GM10266 (cell line): Measurements from ENCODE around the gene B3GALT4.
A peak's percentile ranks its signal among the peaks of the same experiment; 100 is the strongest.
"Not testable (repeated sequence)": the region's sequence is repeated elsewhere in the genome, so short reads cannot be mapped to it uniquely, and the experiment has no call there.

ENCODE experiments used
- DNase-seq: peaks from one replicate; pipeline ENCODE4 v3.0.0; 2012; ENCODE audit errors: extremely low spot score
- CTCF ChIP-seq: IDR thresholded peaks from 2 replicates; pipeline ENCODE4 v1.5.1; 2012; ENCODE audit warnings: mild to moderate bottlenecking, low read depth; ENCODE audit not compliant: control insufficient read depth, insufficient read depth; ENCODE audit errors: missing control alignments

The B3GALT4 gene

GRCh38 chr6:33278392-33278741, 1.4 kb downstream of the B3GALT4 start:
- no peak for DNase-seq
- TF ChIP-seq CTCF = no peak

- DNase-seq = no peak
- no peak for TF ChIP-seq CTCF
These were observed 1.9 kb downstream of the B3GALT4 start for GRCh38 chr6:33278810-33279209.

DNA sequence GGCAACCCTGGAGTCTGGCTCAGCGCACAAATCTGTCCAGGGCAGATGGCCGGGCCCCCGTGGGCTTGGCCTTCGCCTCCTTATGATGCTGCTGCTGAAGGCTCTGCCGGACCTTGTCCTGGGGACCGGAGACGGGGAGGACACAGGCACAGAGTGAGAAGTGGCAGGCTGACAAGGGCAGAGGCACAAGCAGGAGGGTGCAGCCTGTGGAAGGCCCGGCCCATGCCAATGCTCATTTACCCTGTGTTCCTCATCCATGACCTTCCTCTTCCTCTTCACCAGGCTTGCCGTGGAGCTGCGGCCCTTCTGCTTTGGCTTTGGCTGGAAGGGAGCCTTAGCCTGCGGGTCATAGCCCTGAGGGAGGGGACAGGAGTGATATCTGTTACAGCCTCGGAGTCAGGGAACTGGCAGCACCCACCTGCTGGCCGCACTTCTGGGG, 2.4 kb downstream of the B3GALT4 start:
- no peak for DNase-seq
- no peak for TF ChIP-seq CTCF

- no peak for DNase-seq
- peak; percentile 30 for TF ChIP-seq CTCF
These were observed 3.1 kb downstream of the B3GALT4 start for GRCh38 chr6:33279971-33280511.

- no peak for TF ChIP-seq CTCF
- DNase-seq = no peak
These were observed 3.6 kb downstream of the B3GALT4 start for GRCh38 chr6:33280539-33280938.

GRCh38 chr6:33285214-33285613, 8.3 kb downstream of the B3GALT4 start:
- DNase-seq = not testable (repeated sequence)

DNA sequence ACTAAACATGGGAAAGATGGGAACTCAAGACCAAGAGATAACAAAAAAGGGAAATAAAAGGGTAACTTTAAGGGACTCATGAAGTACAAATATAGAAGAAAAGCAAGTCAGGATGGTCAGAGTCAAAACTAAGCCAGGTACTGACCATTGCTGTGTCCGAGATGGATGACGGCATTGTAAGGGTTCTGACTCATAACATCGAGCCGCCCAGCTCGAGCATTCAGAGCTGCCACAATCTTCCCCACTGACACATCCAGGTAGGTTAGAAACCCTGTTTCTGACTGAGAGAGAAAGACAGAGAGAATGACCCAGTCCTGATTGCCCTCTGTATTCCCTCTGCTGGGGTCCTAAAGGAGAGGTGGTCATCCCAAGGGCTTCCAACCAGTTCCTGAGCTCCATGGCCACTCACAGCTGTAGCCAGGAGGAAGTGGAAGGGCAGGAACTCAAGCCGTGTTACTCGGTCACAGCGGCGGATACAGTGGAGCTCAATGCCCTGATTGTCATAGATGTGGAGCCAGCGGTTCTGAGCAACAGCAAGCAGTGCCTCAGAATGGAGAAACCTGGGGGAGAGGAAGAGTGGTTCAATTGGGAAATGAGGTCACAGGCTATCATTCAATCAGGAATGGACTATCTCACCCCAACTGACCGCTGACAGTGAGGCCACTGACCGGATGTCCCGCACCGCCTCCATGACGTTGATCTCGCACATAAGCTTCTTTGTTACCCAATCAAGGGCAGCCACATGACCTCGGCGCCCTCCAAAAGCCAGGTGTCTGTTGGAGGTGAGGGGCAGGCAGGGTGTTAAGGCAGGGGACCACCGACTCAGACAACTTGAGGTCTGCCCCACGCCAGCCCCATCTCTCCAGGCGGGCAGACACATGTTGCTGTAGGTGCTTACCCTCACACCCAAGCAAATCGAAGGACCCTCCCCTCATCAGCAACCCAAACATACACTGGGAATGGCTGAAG, 10.3 kb downstream of the B3GALT4 start:
- no peak for DNase-seq
- no peak for TF ChIP-seq CTCF
